ENCODE data around the gene SLC25A33.

DNA sequence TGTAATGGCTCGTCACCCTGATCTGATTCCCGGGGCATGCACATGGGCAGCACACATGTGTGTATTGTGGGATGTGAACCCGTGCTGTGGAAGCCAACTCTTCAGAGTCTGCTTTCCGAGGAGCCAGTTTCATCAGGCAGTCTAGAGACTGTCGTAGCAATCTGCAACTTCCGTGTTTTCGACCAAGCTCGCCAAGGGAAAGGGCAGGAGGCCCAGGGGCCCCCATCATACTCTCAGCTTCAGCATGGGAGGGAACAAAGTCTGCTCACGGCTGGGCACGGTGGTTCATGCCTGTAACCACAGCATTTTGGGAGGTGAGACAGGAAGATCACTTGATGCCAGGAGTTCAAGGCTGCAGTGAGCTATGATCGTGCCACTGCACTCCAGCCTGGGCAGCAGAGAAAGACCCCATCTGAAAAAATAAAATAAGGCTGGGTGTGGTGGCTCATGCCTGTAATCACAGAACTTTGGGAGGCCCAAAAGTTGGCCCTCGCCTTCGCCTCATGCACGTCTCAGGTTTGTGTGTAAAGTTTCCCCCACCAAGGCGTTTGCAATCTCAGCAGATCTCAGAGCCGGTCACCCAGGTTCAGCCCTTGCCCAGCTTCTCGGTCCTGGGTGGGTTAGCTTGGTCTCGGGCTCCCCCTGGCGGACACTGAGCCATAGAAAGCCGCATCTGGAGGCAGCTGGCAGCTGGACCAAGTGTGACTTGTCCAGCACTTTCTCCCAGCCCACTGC is 48.5 kb upstream of the SLC25A33 start:
- TF ChIP-seq, protein P1, sequence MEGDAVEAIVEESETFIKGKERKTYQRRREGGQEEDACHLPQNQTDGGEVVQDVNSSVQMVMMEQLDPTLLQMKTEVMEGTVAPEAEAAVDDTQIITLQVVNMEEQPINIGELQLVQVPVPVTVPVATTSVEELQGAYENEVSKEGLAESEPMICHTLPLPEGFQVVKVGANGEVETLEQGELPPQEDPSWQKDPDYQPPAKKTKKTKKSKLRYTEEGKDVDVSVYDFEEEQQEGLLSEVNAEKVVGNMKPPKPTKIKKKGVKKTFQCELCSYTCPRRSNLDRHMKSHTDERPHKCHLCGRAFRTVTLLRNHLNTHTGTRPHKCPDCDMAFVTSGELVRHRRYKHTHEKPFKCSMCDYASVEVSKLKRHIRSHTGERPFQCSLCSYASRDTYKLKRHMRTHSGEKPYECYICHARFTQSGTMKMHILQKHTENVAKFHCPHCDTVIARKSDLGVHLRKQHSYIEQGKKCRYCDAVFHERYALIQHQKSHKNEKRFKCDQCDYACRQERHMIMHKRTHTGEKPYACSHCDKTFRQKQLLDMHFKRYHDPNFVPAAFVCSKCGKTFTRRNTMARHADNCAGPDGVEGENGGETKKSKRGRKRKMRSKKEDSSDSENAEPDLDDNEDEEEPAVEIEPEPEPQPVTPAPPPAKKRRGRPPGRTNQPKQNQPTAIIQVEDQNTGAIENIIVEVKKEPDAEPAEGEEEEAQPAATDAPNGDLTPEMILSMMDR (IDR thresholded peaks at IDR 0.05), result peak; percentile 93
- TF ChIP-seq EZH2 (IDR thresholded peaks at IDR 0.05), result no peak
- TF ChIP-seq EZH2phosphoT487 (IDR thresholded peaks at IDR 0.05), result no peak

Measured in neural progenitor cell (in vitro differentiated cells).